ENCODE data around the gene NDUFAF2. TPM values are rescaled to one million over a fixed set of nuclear protein-coding genes. Genes with fewer than 3 reads are reported as not detected.

The NDUFAF2 gene
- total RNA-seq, 1 donor from 2014 or later: 27.5 TPM

- peaks cover 8% of the 10 kb centered on the region for H3K36me3 Mint-ChIP-seq
Measured at GRCh38 chr5:61148515-61148914, 203.5 kb downstream of the NDUFAF2 start.

GRCh38 chr5:61151893-61152292 is 206.9 kb downstream of the NDUFAF2 start:
- no peaks in the 10 kb centered on the region for H3K4me1 Mint-ChIP-seq (ENCODE audit: unreplicated experiment)
- peaks cover 5% of the 10 kb centered on the region for H3K9me3 Mint-ChIP-seq
- no peak for DNase-seq (ENCODE audit: extremely low spot score, unreplicated experiment)
- H3K4me3 Mint-ChIP-seq: no peak overlapping the region
- H3K27me3 Mint-ChIP-seq: no peaks in the 10 kb centered on the region
- H3K27ac Mint-ChIP-seq: no peak overlapping the region
- TF ChIP-seq CTCF (conservative IDR thresholded peaks at IDR 0.05): no peak
- peaks cover 29% of the 10 kb centered on the region for H3K36me3 Mint-ChIP-seq

More at GRCh38 chr5:61148515-61148914, 203.5 kb downstream of the NDUFAF2 start:
- no peak overlapping the region for H3K27ac Mint-ChIP-seq
- TF ChIP-seq CTCF (conservative IDR thresholded peaks at IDR 0.05): no peak
- no peak overlapping the region for H3K4me3 Mint-ChIP-seq
- peaks cover 3% of the 10 kb centered on the region for H3K9me3 Mint-ChIP-seq
- no peak for DNase-seq (ENCODE audit: extremely low spot score, unreplicated experiment)
- no peaks in the 10 kb centered on the region for H3K27me3 Mint-ChIP-seq
- H3K4me1 Mint-ChIP-seq (ENCODE audit: unreplicated experiment): no peaks in the 10 kb centered on the region

- H3K9me3 Mint-ChIP-seq: no peaks in the 10 kb centered on the region
- H3K27ac Mint-ChIP-seq: no peak overlapping the region
- peak; percentile 49 for TF ChIP-seq CTCF (conservative IDR thresholded peaks at IDR 0.05)
- no peak overlapping the region for H3K4me3 Mint-ChIP-seq
- no peak for DNase-seq (ENCODE audit: extremely low spot score, unreplicated experiment)
- H3K36me3 Mint-ChIP-seq: peaks cover 49% of the 10 kb centered on the region
- peaks cover 24% of the 10 kb centered on the region for H3K4me1 Mint-ChIP-seq (ENCODE audit: unreplicated experiment)
- no peaks in the 10 kb centered on the region for H3K27me3 Mint-ChIP-seq
Measured at GRCh38 chr5:61159070-61159469, 214.1 kb downstream of the NDUFAF2 start.

- TF ChIP-seq CTCF (conservative IDR thresholded peaks at IDR 0.05): no peak
- Mint-ChIP-seq H3K27ac (peak overlapping the region; percentile 34), H3K4me3 (peak overlapping the region; percentile 98), H3K36me3 (peaks cover 45% of the 10 kb centered on the region), H3K27me3 (no peaks in the 10 kb centered on the region), H3K4me1 (ENCODE audit: unreplicated experiment) (peaks cover 27% of the 10 kb centered on the region), H3K9me3 (no peaks in the 10 kb centered on the region)
- DNase-seq (ENCODE audit: extremely low spot score, unreplicated experiment): no peak
Measured at GRCh38 chr5:61159836-61160235, 214.8 kb downstream of the NDUFAF2 start.

GRCh38 chr5:61160497-61160896 is 215.5 kb downstream of the NDUFAF2 start:
- H3K27me3 Mint-ChIP-seq: no peaks in the 10 kb centered on the region
- peak overlapping the region; percentile 34 for H3K27ac Mint-ChIP-seq
- no peak for TF ChIP-seq CTCF (conservative IDR thresholded peaks at IDR 0.05)
- H3K4me1 Mint-ChIP-seq (ENCODE audit: unreplicated experiment): peaks cover 27% of the 10 kb centered on the region
- peak overlapping the region; percentile 98 for H3K4me3 Mint-ChIP-seq
- H3K36me3 Mint-ChIP-seq: peaks cover 39% of the 10 kb centered on the region
- no peak for DNase-seq (ENCODE audit: extremely low spot score, unreplicated experiment)
- no peaks in the 10 kb centered on the region for H3K9me3 Mint-ChIP-seq
